ENCODE measurements around the gene ANKS3.

ANKS3 gene

GRCh38 chr16:4693956-4694641 lies 40.0 kb downstream of the ANKS3 start:
- no peak for TF ChIP-seq CTCF (IDR thresholded peaks at IDR 0.05; ENCODE audit: extremely low read depth, missing control alignments)

GRCh38 chr16:4693296-4693955 lies 40.6 kb downstream of the ANKS3 start, which contains the start of gene NUDT16L1:
NUDT16L1 (plus strand) TSS chr16:4693562; CDS start chr16:4693727, 165 bp downstream.
- no peak for TF ChIP-seq CTCF (IDR thresholded peaks at IDR 0.05; ENCODE audit: extremely low read depth, missing control alignments)
- peak; percentile 100 for DNase-seq (ENCODE audit: low spot score)

More at GRCh38 chr16:4693956-4694641, 40.0 kb downstream of the ANKS3 start:
- DNase-seq (ENCODE audit: low spot score), result peak; percentile 88

- TF ChIP-seq CTCF (IDR thresholded peaks at IDR 0.05; ENCODE audit: extremely low read depth, missing control alignments), result no peak
- no peak for DNase-seq (ENCODE audit: low spot score)
Observed at GRCh38 chr16:4692460-4693295, 41.4 kb downstream of the ANKS3 start.

GRCh38 chr16:4691666-4692412 lies 42.2 kb downstream of the ANKS3 start:
- DNase-seq (ENCODE audit: low spot score), result no peak
- TF ChIP-seq CTCF (IDR thresholded peaks at IDR 0.05; ENCODE audit: extremely low read depth, missing control alignments), result no peak

- DNase-seq (ENCODE audit: low spot score), result no peak
- TF ChIP-seq CTCF (IDR thresholded peaks at IDR 0.05; ENCODE audit: extremely low read depth, missing control alignments), result no peak
Observed at GRCh38 chr16:4690946-4691665, 43.0 kb downstream of the ANKS3 start.

- no peak for TF ChIP-seq CTCF (IDR thresholded peaks at IDR 0.05; ENCODE audit: extremely low read depth, missing control alignments)
Observed at GRCh38 chr16:4689864-4690704, 44.0 kb downstream of the ANKS3 start.

More at GRCh38 chr16:4689864-4690704, 44.0 kb downstream of the ANKS3 start:
- DNase-seq (ENCODE audit: low spot score), result no peak

Measured in GM20000 (cell line).